Stimulated activated CD8-positive, alpha-beta memory T cell treated with anti-CD3 and anti-CD28 coated beads, Interleukin-12 subunit alpha, Interleukin-12 subunit beta, amount 100 ng/mL, for 24 hours (primary cell): ENCODE measurements around the gene KCNIP1.

Experiments
- DNase-seq: peaks from one replicate; pipeline ENCODE4 v3.0.0-alpha.2; 2020; ENCODE audit errors: extremely low read depth

KCNIP1 gene

GRCh38 chr5:170711300-170711699 is 207.5 kb downstream of the KCNIP1 start:
- no peak for DNase-seq

- DNase-seq, result no peak
These were observed 211.3 kb downstream of the KCNIP1 start for GRCh38 chr5:170715141-170715540.

- no peak for DNase-seq
These were observed 212.6 kb downstream of the KCNIP1 start for GRCh38 chr5:170716396-170716795.

DNA sequence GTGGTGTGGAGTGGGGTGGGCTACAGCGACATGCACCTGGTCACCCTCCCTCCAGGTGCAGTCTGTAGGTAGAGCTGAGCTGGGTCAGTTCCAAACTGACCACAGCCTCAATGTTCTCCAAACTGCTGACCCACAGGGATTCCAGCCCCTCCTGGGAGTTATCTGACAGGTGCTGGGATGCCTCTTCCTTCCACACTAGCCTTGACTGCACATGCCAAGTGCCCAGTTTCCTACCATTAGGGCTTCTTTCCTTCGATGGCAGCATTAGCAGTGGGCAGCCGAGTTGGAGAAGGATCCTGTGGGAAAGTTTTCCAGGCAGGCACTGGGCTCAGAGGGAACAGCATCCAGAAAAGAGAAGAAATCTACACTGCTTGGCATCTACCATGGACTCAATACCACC is 215.7 kb downstream of the KCNIP1 start:
- no peak for DNase-seq

- no peak for DNase-seq
These were observed 216.4 kb downstream of the KCNIP1 start for GRCh38 chr5:170720179-170720578.

DNA sequence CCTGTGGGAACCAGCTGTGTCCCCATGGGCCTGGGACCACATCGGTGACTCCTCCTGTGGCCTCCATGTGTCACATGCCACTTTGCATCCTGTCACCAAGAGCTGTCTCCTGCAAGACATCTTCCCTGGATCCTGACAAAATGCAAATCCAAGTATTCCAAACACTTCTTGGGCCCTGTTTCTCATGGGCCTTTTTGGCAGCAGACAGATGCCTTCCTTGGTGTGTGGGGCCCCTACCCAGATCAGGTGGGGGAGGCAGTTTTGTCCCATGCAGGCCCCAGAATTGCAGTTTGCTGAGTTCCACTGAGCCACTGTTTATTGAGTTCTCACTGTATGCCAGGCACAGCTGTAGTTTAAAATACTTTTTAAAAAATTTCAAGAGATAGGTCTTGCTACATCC is 217.2 kb downstream of the KCNIP1 start:
- DNase-seq, result no peak

DNA sequence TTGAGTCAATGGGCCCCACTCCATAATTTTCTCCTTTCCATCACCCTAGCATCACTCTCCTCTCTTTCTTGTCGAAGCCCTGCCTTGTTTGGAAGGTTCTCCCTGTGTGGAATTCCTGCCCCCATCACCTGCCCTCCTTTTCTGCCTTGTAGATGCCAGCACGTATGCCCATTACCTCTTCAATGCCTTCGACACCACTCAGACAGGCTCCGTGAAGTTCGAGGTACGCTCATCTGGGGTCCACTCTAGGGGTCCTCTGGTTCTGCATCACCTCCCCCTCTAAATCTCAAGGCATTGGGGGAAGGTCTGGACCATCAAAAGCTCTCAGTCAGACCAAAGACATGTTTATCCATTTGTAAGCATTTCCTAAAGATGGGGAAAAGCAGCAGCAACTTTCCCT is 217.9 kb downstream of the KCNIP1 start:
- no peak for DNase-seq

DNA sequence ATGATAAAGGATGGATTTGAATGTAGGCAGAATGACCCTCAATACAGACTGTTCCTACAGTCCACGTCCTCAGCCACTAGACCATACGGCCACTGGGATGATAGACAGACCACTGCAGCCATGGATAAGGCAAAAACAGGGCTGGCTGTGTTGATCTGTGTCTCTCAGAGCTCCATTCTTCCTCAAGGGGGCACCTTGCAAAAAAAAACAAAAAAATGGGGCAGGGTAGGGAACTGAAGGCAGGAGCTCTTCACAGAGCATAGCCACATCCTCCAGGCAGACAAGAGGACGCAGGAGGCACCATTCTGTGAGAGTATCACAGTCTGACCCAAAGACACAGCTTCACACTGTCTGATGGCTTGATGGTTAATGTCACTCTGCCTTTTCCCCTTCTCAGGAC is 218.5 kb downstream of the KCNIP1 start:
- DNase-seq, result no peak

DNA sequence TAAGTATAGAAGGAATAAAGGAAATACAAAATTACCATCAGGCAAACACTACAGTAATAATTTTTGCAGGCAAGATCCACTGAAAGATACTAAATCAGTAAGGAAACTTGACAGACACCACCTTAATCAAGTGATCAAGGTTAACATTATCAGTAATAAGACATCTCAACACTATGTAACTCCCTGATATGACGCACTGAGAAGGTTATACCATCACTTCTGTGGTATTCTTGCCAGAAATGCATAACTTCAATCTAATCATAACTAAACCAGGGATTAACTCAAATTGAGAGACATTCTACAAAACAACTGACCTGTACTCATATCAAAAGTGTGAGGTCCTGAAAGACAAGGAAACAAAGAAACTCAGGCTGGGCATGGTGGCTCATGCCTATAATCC is 227.2 kb downstream of the KCNIP1 start:
- no peak for DNase-seq

- no peak for DNase-seq
These were observed 228.9 kb downstream of the KCNIP1 start for GRCh38 chr5:170732685-170733084.

GRCh38 chr5:170736966-170737365 is 233.1 kb downstream of the KCNIP1 start:
- no peak for DNase-seq

- no peak for DNase-seq
These were observed 233.8 kb downstream of the KCNIP1 start for GRCh38 chr5:170737591-170737990.

GRCh38 chr5:170738840-170739239 is 235.0 kb downstream of the KCNIP1 start:
- no peak for DNase-seq

DNA sequence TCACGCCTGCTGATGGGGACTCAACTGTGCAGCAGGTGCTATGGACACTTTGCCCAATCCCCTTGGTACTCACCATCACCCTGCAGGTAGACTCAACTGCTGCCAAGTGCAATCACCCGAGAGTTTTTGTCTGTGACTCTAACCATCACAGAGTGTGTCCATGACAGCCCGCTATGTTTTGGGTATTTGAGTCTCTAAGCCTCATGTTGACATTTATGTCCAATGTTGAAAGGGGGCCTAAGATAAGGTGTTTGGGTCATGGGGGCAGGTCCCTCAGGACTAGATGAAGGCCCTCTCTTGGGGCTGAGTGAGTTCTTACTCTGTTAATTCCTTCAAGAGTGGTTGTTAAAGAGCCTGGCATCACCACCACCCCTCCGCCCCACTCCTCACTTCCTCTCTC is 235.6 kb downstream of the KCNIP1 start:
- no peak for DNase-seq

- DNase-seq, result no peak
These were observed 236.9 kb downstream of the KCNIP1 start for GRCh38 chr5:170740551-170741205.

GRCh38 chr5:170741801-170742200 is 238.0 kb downstream of the KCNIP1 start:
- DNase-seq, result no peak

GRCh38 chr5:170743876-170744212 is 240.0 kb downstream of the KCNIP1 start:
- DNase-seq, result no peak

DNA sequence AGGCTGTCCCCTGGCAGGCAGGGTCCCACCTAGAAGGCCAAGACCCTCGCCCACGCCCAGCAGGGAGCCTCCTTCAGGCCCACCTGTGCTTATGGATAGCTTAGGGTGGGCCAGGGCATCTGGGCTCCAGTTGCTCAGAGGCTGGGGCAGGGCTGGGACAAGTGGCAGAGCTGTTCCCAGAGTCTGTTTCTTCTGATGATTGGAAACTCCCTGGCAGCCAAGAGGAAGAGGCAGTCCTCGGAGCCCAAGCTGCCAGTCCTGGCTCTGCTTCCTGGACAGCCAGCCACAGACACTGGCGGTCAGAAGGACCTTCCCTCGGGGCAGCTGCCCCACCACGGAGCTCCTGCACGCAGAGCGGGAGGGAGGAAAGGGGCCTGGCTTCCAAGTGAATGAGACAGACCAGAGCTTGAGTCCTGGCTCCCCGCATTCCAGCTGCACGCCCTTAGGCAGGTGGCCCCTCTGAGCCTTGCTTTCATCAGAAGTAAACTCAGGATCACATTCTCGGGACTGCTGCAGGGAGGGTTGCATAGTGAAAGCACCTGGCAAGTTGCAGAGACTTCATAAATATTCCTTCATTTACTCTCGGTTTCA is 241.8 kb downstream of the KCNIP1 start:
- DNase-seq, result no peak

DNA sequence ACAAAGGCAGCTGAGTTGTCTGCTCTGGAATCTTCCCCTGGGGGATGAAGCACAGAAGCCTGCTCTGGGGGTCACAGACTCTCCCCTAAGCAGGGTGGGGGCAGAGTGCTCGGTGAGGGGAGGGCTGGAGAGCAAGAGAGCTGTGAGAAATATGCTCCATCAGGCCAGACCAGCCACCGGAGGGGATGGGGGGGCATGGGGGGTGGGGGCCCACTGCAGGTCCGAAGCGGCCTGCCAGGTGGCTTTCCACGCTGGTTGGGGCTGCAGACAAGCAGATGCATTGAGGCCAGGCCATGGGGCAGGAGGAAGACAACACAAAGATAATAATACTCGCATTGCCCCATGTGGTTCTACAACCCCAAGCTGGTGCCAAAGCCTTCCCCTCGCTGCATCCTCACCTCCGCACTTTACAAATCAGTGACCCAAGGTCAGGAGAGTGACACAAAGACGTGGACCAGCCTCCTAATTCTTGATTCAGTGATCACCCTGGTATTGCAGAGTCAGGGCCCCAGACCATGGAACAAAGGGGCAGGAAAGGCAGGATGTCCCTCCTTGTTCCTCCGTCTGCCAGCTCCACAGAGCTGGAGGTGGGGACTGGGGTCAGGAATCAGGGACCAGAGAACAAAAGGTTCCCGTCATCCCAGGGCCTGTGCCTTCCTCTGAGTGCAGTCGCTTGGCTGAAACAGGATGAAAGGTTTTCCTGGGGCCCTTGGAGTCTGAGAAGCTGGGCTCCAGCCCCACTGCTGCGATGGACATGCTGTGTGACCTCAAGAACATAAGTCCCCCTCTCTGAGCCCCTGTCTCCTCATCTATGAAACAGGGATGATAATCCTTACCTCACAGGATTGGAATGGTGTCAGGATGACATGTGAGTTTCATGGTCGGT is 242.5 kb downstream of the KCNIP1 start:
- no peak for DNase-seq

DNA sequence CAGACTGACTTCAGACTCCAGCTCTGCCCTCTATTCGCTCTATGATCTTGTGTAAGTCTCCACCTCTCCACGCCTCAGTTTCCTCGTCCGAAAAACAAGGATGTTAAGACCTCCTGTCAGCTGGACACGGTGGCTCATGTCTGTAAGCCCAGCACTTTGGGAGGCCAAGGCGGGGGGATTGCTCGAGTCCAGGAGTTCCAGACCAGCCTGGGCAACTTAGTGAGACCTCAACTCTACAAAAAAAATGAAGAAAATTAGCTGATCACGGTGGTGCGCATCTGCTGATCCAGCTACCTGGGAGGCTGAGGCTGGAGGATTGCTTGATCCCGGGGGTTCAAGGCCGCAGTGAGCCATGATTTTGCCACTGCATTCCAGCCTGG is 243.1 kb downstream of the KCNIP1 start:
- no peak for DNase-seq

DNA sequence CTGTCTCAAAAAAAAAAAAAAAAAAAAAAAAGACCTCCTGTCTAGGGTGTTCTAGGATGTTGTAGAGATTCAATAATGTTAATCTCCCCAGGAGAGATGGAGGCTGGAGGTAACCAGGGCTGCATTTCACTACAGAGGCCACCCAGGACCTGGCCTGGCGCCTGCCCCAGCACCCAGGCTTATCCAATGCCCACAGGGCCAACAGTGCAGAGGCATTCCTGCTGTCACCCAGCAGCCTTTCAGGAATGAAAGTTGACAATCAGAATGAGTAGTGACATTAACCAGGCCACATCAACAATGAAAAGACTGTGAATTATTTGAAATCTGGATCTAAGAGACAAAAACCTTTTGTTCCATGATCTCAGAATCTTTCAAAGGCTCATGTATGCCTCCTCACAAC is 243.5 kb downstream of the KCNIP1 start:
- no peak for DNase-seq

DNA sequence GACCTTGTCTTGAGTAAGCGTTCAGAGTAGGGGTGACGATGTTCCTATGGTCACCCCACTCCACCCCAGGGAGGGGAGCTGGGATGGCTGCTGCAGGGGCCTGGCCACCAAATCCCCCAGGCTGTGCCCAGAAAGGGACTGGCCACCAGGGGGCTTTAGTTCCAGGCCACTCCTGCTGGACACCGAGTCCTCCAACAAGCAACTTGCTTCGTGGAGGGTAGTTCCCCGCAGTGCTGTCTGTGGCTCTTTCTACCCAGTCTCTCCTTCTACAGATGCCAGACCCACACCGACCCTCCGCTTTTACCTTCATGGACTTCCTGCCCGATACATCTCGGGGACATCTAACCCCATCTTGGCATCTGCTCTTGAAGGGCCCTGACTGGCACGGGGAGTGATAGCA is 244.0 kb downstream of the KCNIP1 start:
- no peak for DNase-seq

- DNase-seq, result no peak
These were observed 245.2 kb downstream of the KCNIP1 start for GRCh38 chr5:170748951-170749471.
